HEK293 (cell line): ENCODE measurements around the gene NTN4.

Source experiments
- BCL11B ChIP-seq: fragments of 450-650 bp; formaldehyde crosslinking; IDR thresholded peaks from 2 replicates; pipeline ENCODE4 v1.5.1; 2016; ENCODE audit warnings: low read depth, missing biosample characterization, missing genetic modification characterization
- SP2 ChIP-seq: fragments of 450-650 bp; formaldehyde crosslinking; IDR thresholded peaks from 2 replicates; pipeline ENCODE4 v1.5.1; 2016; ENCODE audit warnings: missing biosample characterization, missing genetic modification characterization
- TF ChIP-seq, protein P1 (sequence below): fragments of 450-650 bp; formaldehyde crosslinking; IDR thresholded peaks from 2 replicates; pipeline ENCODE4 v1.5.1; 2016; ENCODE audit warnings: missing biosample characterization, missing genetic modification characterization
- TF ChIP-seq, protein P2 (sequence below): fragments of 450-650 bp; formaldehyde crosslinking; IDR thresholded peaks from 2 replicates; pipeline ENCODE4 v1.5.1; 2016; ENCODE audit warnings: missing biosample characterization, missing genetic modification characterization

DNA sequence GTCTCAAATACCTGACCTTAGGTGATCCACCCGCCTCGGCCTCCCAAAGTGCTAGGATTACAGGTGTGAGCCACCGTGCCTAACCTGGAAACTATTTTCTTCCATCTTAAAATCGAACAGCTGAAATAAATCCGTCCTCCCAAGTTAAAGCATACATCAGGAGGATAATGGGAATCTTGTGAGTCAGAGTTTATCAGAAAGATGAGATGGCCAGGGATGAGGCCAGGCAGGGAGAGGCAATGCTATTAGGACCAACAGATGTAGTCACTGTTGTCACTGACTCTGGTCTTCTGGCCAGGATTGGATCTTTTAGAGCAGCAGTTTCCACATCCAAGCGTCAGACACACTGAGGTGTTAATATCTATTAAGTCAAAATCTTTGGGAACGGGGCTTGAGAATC lies 177.5 kb downstream of the NTN4 start:
- TF ChIP-seq, protein P1, sequence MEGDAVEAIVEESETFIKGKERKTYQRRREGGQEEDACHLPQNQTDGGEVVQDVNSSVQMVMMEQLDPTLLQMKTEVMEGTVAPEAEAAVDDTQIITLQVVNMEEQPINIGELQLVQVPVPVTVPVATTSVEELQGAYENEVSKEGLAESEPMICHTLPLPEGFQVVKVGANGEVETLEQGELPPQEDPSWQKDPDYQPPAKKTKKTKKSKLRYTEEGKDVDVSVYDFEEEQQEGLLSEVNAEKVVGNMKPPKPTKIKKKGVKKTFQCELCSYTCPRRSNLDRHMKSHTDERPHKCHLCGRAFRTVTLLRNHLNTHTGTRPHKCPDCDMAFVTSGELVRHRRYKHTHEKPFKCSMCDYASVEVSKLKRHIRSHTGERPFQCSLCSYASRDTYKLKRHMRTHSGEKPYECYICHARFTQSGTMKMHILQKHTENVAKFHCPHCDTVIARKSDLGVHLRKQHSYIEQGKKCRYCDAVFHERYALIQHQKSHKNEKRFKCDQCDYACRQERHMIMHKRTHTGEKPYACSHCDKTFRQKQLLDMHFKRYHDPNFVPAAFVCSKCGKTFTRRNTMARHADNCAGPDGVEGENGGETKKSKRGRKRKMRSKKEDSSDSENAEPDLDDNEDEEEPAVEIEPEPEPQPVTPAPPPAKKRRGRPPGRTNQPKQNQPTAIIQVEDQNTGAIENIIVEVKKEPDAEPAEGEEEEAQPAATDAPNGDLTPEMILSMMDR (tag by site-specific recombination) = no peak
- TF ChIP-seq, protein P2, sequence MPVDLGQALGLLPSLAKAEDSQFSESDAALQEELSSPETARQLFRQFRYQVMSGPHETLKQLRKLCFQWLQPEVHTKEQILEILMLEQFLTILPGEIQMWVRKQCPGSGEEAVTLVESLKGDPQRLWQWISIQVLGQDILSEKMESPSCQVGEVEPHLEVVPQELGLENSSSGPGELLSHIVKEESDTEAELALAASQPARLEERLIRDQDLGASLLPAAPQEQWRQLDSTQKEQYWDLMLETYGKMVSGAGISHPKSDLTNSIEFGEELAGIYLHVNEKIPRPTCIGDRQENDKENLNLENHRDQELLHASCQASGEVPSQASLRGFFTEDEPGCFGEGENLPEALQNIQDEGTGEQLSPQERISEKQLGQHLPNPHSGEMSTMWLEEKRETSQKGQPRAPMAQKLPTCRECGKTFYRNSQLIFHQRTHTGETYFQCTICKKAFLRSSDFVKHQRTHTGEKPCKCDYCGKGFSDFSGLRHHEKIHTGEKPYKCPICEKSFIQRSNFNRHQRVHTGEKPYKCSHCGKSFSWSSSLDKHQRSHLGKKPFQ (tag by site-specific recombination) = no peak
- no peak for TF ChIP-seq BCL11B
- no peak for TF ChIP-seq SP2
